Gastrocnemius medialis (tissue), 4 donors: Measurements from ENCODE around the gene LGALS8. TPM values are rescaled to one million over a fixed set of nuclear protein-coding genes. Genes with fewer than 3 reads are reported as not detected.
"Not testable (repeated sequence)": the region's sequence is repeated elsewhere in the genome, so short reads cannot be mapped to it uniquely, and the experiment has no call there.

Source experiments
- ATAC-seq, 2 donors: fragments of 150-250 bp; one replicate each; pipeline ENCODE4 v1.9.1; 2016
- DNase-seq, 2 donors: peaks; one replicate each; pipeline ENCODE4 v3.0.0-alpha.2; 2019
- H3K27ac ChIP-seq, 4 donors: fragments of 200-600 bp; sonication (generic); 1 replicate in 1 of 4; 2 replicates in 3 of 4; pipeline ENCODE4 v1.5.1; 2016 to 2018; ENCODE audit warnings: mild to moderate bottlenecking in 2 of 4, moderate library complexity in 1 of 4
- H3K27me3 ChIP-seq, 3 donors: fragments of 200-600 bp; sonication (generic) in 2 of 3; 1 replicate in 1 of 3; 2 replicates in 2 of 3; pipeline versions ENCODE4 v1.5.1 to v1.6.0; 2016 to 2019; ENCODE audit warnings: mild to moderate bottlenecking in 1 of 3, moderate library complexity in 1 of 3
- H3K36me3 ChIP-seq, 2 donors: fragments of 200-600 bp; sonication (generic) in 1 of 2; one replicate each; pipeline ENCODE4 v1.5.1; 2017 to 2018
- H3K4me1 ChIP-seq, 2 donors: fragments of 200-600 bp; sonication (generic) in 1 of 2; one replicate each; pipeline ENCODE4 v1.5.1; 2016 to 2017; ENCODE audit warnings: mild to moderate bottlenecking in 2 of 2
- H3K4me3 ChIP-seq, 4 donors: fragments of 200-600 bp; sonication (generic) in 3 of 4; 1 replicate in 1 of 4; 2 replicates in 3 of 4; pipeline ENCODE4 v1.5.1; 2016 to 2019; ENCODE audit warnings: mild to moderate bottlenecking in 2 of 4
- H3K9me3 ChIP-seq, 3 donors: fragments of 200-600 bp; sonication (generic) in 2 of 3; 1 replicate in 1 of 3; 2 replicates in 2 of 3; pipeline ENCODE4 v1.5.1; 2016 to 2019
- POLR2A ChIP-seq, 2 donors: fragments of 450-650 bp; IDR thresholded peaks; one replicate each; pipeline ENCODE4 v1.6.1; 2017; ENCODE audit warnings: antibody characterized with exemption in 2 of 2, mild to moderate bottlenecking in 2 of 2, moderate library complexity in 2 of 2
- in situ Hi-C, 4 donors: fragments of 200-750 bp; cut with MboI; loops; one replicate each; pipeline versions ENCODE4 v1.15.0 to v1.8.0; 2017; ENCODE audit warnings: low sequenced_read_pairs in 4 of 4
- intact Hi-C: fragments of 100-400 bp; cut with DNase I; formaldehyde crosslinking; loops from one replicate; pipeline ENCODE4 v1.15.1; 2023; ENCODE audit warnings: low total_unique reads
- total RNA-seq, 4 donors: library from RNA; depleted of rRNA; stranded (reverse); fragments of >200 nt; gene quantifications; one replicate each; pipeline versions ENCODE4 v1.1.0 to v1.2.3, GENCODE V29; 2016
- TF ChIP-seq, protein P1 (sequence below), 5 experiments: fragments of 450-650 bp in 3 of 5; fragments of 200-600 bp in 2 of 5; sonication (generic) in 2 of 5; IDR thresholded peaks in 4 of 5; conservative IDR thresholded peaks in 1 of 5; 1 replicate in 4 of 5; 2 replicates in 1 of 5; pipeline ENCODE4 v1.5.1; 2016 to 2019; ENCODE audit warnings: antibody characterized with exemption in 5 of 5, mild to moderate bottlenecking in 3 of 5, moderate library complexity in 3 of 5

The LGALS8 gene
- total RNA-seq, 4 donors from 2014 or later, result 11.1 to 20.7 (median 12.5) TPM

GRCh38 chr1:236486356-236487002 lies 37.3 kb upstream of the LGALS8 start:
- Histone ChIP-seq H3K9me3 (no peaks in the 10 kb centered on the region), H3K27me3 (no peaks in the 10 kb centered on the region), H3K4me3 (no peak overlapping the region), H3K36me3 (no peaks in the 10 kb centered on the region), H3K27ac (no peak overlapping the region), H3K4me1 (no peaks in the 10 kb centered on the region)
- in situ Hi-C loops, result loop anchor here in 2 of 4 donors (10.0 kb wide), 2 partner anchors 372 to 382 kb away; no protein-coding TSS in a partner anchor
- ATAC-seq (no peak), DNase-seq (no peak)
- intact Hi-C loops, result no loop called here
- TF ChIP-seq, protein P1, sequence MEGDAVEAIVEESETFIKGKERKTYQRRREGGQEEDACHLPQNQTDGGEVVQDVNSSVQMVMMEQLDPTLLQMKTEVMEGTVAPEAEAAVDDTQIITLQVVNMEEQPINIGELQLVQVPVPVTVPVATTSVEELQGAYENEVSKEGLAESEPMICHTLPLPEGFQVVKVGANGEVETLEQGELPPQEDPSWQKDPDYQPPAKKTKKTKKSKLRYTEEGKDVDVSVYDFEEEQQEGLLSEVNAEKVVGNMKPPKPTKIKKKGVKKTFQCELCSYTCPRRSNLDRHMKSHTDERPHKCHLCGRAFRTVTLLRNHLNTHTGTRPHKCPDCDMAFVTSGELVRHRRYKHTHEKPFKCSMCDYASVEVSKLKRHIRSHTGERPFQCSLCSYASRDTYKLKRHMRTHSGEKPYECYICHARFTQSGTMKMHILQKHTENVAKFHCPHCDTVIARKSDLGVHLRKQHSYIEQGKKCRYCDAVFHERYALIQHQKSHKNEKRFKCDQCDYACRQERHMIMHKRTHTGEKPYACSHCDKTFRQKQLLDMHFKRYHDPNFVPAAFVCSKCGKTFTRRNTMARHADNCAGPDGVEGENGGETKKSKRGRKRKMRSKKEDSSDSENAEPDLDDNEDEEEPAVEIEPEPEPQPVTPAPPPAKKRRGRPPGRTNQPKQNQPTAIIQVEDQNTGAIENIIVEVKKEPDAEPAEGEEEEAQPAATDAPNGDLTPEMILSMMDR (IDR thresholded peaks at IDR 0.05 in 4 of 5, conservative IDR thresholded peaks at IDR 0.05 in 1 of 5), result no peak
- no peak for TF ChIP-seq POLR2A (IDR thresholded peaks at IDR 0.05)

DNA sequence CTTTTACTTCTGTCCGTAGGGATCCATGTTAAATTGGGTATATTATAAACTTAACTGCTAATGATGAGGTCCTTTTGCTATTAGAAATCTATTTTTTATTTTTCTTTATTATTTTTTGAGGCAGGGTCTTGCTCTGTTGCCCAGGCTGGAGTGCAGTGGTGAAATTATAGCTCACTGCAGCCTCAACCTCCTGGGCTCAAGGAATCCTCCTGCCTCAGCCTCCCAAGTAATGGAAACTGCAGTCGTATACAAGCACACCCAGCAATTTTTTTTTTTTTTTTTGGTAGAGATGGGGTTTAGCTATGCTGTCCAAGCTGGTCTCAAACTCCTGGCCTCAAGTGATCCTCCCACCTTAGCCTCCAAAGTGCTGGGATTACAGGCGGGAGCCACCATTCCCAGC lies 34.6 kb upstream of the LGALS8 start:
- ATAC-seq, H3K36me3 ChIP-seq, H3K4me3 ChIP-seq, intact Hi-C loops, H3K27ac ChIP-seq, H3K9me3 ChIP-seq, H3K4me1 ChIP-seq, DNase-seq, H3K27me3 ChIP-seq: not testable (repeated sequence)
- in situ Hi-C loops, result loop anchor here in 2 of 4 donors (10.0 kb wide), 2 partner anchors 374 to 384 kb away; no protein-coding TSS in a partner anchor

- no peak for ATAC-seq
- in situ Hi-C loops, result loop anchor here (5.0 to 10.0 kb wide), 4 partner anchors 375 to 385 kb away; no protein-coding TSS in a partner anchor
- intact Hi-C loops, result loop anchor here (1.0 kb wide), 1 partner anchor 381 kb away; no protein-coding TSS in a partner anchor
Measured at GRCh38 chr1:236489710-236490377, 33.9 kb upstream of the LGALS8 start.

DNA sequence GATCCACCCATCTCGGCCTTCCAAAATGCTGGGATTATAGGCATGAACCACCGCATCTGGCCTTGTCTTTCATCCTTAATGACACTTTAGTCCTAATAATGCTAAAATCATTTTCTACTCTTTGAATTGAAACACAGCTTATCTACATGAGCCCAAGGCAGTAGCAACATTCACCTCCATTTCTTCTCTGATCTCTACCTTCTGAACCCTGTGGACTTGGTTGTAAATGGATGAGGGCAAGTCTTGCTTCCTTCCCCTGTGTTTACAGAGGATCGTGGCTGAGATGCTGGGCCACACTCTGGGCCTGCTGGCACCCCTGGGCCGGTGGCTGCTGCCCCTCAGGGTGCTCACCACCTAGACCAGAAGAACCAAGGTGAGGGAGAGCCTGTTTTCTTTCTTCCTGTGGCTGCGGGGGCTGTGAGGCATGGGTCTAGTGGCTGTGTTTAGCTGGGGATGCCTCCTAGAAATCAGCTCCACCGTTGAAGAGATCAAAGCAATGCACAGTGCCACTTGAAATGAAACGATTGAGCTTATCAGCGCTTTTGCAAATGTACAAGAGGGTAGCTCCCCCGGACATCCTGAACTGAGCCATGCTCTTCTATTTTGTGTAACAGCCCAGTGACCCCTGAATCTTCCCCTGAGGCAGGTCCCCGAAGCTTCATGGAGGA lies 32.2 kb upstream of the LGALS8 start:
- in situ Hi-C loops, result loop anchor here in 2 of 4 donors (5.0 kb wide), 2 partner anchors 379 to 384 kb away; no protein-coding TSS in a partner anchor
- no peaks in the 10 kb centered on the region for H3K4me1 ChIP-seq
- TF ChIP-seq POLR2A (IDR thresholded peaks at IDR 0.05), result no peak
- TF ChIP-seq, protein P1 (IDR thresholded peaks at IDR 0.05 in 4 of 5, conservative IDR thresholded peaks at IDR 0.05 in 1 of 5), result no peak
- DNase-seq (no peak), ATAC-seq (no peak)
- H3K27ac ChIP-seq, result no peak overlapping the region
- H3K4me3 ChIP-seq, result no peak overlapping the region
- intact Hi-C loops, result no loop called here
- no peaks in the 10 kb centered on the region for H3K36me3 ChIP-seq
- no peaks in the 10 kb centered on the region for H3K9me3 ChIP-seq
- no peaks in the 10 kb centered on the region for H3K27me3 ChIP-seq

More at GRCh38 chr1:236489710-236490377, 33.9 kb upstream of the LGALS8 start:
- Histone ChIP-seq H3K4me3 (no peak overlapping the region), H3K9me3 (no peaks in the 10 kb centered on the region), H3K4me1 (no peaks in the 10 kb centered on the region), H3K27me3 (no peaks in the 10 kb centered on the region), H3K36me3 (no peaks in the 10 kb centered on the region), H3K27ac (no peak overlapping the region)
- DNase-seq, result no peak
- no peak for TF ChIP-seq POLR2A (IDR thresholded peaks at IDR 0.05)
- TF ChIP-seq, protein P1 (IDR thresholded peaks at IDR 0.05 in 4 of 5, conservative IDR thresholded peaks at IDR 0.05 in 1 of 5), result peak in 4 of 5 experiments; percentile 41 to 57 (median 44)

- Histone ChIP-seq H3K36me3 (no peaks in the 10 kb centered on the region), H3K4me3 (no peak overlapping the region), H3K27ac (no peak overlapping the region), H3K9me3 (no peaks in the 10 kb centered on the region), H3K27me3 (no peaks in the 10 kb centered on the region), H3K4me1 (no peaks in the 10 kb centered on the region)
- in situ Hi-C loops, result loop anchor here in 2 of 4 donors (5.0 kb wide), 2 partner anchors 380 to 385 kb away; no protein-coding TSS in a partner anchor
- DNase-seq (no peak), ATAC-seq (no peak)
- intact Hi-C loops, result no loop called here
- TF ChIP-seq POLR2A (IDR thresholded peaks at IDR 0.05), result no peak
- TF ChIP-seq, protein P1 (IDR thresholded peaks at IDR 0.05 in 4 of 5, conservative IDR thresholded peaks at IDR 0.05 in 1 of 5), result no peak
Measured at GRCh38 chr1:236492378-236492777, 31.4 kb upstream of the LGALS8 start.
